22Rv1 (cell line): Measurements from ENCODE around the gene OR2T11.
"Not testable (repeated sequence)": the region's sequence is repeated elsewhere in the genome, so short reads cannot be mapped to it uniquely, and the experiment has no call there.

ENCODE experiments used
- CTCF ChIP-seq: fragments of 450-650 bp; IDR thresholded peaks from 2 replicates; pipeline ENCODE4 v1.5.1; 2017; ENCODE audit warnings: mild to moderate bottlenecking
- ZFX ChIP-seq: fragments of 450-650 bp; IDR thresholded peaks from 2 replicates; pipeline ENCODE4 v1.6.1; 2017; ENCODE audit warnings: antibody characterized with exemption, borderline replicate concordance

DNA sequence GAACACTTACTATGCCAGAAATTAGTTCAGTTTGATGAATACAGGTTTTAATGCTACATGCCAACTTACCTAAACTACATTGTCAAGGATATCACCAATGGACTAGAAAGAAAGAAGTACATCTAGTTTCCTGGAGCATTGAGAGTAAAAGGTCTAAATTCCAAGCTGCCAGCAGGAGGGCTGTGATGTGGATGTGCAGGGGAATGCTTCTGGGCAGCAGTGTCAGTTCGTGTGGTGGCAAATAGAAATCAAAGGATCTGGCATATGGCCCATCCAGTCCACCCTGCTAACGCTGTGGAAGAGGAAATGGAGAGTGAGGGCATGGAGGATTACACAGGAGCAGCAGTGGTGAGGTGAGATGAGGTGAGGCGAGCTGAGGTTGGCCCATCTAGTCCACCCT lies 10.3 kb upstream of the OR2T11 start, which contains the start of gene OR2T35:
- not testable (repeated sequence) for TF ChIP-seq CTCF, ZFX
